HG02642 (cell line): ENCODE results near the gene SCGB1D2.
"Not testable (repeated sequence)": the region's sequence is repeated elsewhere in the genome, so short reads cannot be mapped to it uniquely, and the experiment has no call there.

ENCODE experiments used
- ATAC-seq: cut with Tn5 transposase; IDR thresholded peaks from one replicate; pipeline ENCODE4 v1.9.1; 2021; ENCODE audit warnings: mild to moderate bottlenecking; ENCODE audit not compliant: unreplicated experiment, poor library complexity

Gene SCGB1D2, protein sequence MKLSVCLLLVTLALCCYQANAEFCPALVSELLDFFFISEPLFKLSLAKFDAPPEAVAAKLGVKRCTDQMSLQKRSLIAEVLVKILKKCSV

GRCh38 chr11:62242021-62242420, at the start of gene SCGB1D2:
TSS of gene SCGB1D2 (plus strand) at chr11:62242239. CDS start at chr11:62242308, 69 bp downstream.
- no peak for ATAC-seq

GRCh38 chr11:62193952-62194351, 48.1 kb upstream of the SCGB1D2 start:
- ATAC-seq, result no peak

DNA sequence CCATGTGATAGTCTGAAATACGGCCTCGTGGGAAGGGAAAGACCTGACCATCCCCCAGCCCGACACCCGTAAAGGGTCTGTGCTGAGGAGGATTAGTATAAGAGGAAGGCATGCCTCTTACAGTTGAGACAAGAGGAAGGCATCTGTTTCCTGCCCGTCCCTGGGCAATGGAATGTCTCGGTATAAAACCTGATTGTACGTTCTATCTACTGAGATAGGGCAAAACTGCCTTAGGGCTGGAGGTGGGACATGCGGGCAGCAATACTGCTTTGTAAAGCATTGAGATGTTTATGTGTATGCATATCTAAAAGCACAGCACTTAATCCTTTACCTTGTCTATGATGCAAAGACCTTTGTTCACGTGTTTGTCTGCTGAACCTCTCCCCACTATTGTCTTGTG, 47.0 kb upstream of the SCGB1D2 start:
- ATAC-seq, result not testable (repeated sequence)

- no peak for ATAC-seq
These were observed 46.1 kb upstream of the SCGB1D2 start for GRCh38 chr11:62195945-62196344.

DNA sequence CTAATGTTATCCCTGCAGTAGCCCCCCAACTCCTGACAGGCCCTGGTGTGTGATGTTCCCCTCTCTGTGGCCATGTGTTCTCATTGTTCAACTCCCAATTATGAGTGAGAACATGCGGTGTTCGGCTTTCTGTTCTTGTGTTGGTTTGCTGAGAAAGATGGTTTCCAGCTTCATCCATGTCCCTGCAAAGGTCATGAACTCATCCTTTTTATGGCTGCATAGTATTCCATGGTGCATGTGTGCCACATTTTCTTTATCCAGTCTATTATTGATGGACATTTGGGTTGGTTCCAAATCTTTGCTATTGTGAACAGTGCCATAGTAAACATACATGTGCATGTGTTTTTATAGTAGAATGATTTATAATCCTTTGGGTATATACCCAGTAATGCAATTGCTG, 44.6 kb upstream of the SCGB1D2 start:
- not testable (repeated sequence) for ATAC-seq

DNA sequence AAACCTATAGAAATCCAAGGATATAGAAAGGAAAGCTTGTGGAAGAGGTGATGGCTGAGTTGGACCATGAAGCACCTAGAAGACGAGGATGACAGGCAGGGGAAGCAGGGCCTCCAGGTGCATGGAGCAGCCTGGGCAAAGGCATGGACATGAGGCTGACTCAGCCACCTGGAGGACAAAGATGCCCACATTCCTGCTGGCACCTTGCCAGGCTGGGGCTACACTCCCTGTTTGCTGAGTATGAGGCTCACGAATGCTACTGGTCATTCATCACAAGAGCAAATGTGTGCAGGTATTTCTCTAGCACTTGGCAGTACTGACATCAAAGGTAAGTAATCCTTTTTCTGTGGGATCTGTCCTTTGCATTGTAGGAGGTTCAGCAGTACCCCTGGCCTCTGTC, 40.7 kb upstream of the SCGB1D2 start:
- no peak for ATAC-seq

GRCh38 chr11:62202910-62203309, 39.1 kb upstream of the SCGB1D2 start:
- no peak for ATAC-seq

DNA sequence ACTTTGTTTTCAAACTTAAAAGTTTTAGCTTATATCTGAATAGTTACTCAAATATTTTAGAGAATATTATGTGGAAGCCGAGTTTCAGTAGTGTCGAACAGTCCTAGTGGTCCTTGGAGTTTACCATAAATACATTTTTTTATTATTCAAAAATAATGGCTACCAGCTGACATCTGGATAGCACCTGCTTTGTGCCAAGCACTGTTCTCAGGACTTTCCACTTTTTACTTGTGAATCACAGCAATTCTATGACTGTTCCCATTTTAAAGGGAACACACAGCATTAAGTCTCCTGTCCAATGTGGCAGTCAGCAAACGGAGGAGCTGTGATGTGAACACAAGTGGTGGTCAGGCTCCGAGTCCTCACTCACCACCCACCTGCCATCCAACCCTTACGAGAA, 37.6 kb upstream of the SCGB1D2 start:
- no peak for ATAC-seq

GRCh38 chr11:62205441-62205840, 36.6 kb upstream of the SCGB1D2 start:
- no peak for ATAC-seq

DNA sequence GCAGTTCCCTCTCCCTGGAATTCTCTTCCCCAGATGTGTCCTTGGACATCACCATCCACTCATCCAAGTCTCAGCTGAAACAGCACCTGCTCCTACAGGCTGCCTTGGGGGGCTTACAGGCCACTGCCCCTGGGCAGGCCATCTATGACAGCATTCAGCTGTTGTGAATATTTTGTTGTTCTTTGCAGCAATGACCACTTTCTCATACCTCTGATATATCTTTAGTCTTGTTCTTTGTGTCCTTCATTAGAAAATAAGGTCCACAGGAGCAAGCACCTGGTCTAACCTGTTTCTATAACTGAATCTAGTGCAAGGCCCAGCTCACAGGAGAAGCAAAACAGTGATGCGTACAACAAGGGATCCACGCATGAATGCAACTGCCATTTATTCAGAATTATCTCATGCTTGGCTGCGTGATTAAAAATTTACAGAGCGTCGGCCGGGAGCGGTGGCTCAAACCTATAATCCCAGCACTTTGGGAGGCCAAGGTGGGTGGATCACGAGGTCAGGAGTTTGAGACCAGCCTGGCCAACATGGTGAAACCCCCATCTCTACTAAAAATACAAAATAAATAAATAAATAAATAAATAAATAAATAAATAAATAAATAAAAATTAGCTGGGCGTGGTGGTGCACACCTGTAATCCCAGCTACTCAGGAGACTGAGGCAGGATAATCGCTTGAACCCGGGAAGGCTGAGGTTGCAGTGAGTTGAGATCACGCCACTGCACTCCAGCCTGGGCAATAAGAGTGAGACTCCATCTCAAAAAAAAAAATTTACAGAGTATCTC, 35.6 kb upstream of the SCGB1D2 start:
- ATAC-seq, result not testable (repeated sequence)

DNA sequence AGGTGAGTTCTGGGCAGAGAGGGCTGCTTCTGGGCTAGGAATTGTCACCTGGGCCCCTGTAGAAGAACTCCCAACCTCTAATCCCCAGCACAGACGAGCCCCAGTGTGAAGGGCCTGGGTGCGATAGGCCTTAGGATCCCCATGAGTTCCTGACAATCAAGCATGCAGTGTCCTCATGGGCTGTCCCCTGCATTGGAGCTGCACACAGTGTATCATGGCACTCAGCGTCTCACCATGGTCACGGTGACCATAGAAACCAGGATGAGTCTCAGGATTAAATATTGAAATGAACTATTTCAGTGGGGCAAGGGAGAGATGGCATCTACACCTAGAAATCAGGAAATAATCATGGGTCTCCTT, 33.3 kb upstream of the SCGB1D2 start:
- ATAC-seq, result no peak

GRCh38 chr11:62217191-62217748, 24.8 kb upstream of the SCGB1D2 start:
- ATAC-seq, result no peak

DNA sequence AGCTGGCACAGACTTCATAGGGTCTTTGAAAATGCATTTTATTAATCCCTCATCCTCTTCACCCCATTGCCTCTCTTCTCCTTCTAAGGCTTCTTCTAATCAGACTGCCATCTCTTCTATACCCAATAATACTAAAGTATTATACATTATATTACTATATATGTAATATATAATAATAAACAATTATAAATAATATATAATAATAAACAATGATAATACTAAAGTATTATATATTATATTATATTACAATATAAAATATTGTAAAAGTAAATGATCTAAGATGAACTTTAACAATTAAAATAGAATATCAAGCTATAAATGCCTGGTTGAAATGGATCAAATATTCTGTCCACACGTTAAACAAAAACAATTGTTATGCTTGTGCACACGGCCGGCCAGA, 20.5 kb upstream of the SCGB1D2 start:
- no peak for ATAC-seq

- no peak for ATAC-seq
These were observed 18.9 kb upstream of the SCGB1D2 start for GRCh38 chr11:62223095-62223494.

GRCh38 chr11:62233730-62234129, 8.3 kb upstream of the SCGB1D2 start:
- no peak for ATAC-seq

GRCh38 chr11:62236187-62236586, 5.9 kb upstream of the SCGB1D2 start:
- no peak for ATAC-seq

GRCh38 chr11:62237499-62237898, 4.5 kb upstream of the SCGB1D2 start:
- ATAC-seq, result no peak

DNA sequence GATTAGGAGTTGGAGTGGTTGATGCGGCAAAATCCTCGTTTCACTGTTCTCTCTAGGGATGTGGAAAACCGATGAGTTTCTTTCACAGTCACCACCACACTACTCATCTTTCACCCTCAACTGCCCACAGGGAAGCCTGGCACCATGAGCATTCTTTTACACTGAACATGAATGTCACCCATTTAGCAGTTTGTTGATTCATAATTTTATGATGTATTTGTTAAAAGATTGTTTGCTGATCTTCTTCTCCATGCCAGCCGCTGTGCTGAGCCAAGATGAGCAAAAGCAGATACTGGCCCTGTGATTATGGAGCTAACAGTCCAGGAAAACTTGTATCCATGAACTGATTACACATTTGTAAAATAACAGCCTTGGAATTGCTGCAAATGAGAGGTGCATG, 3.9 kb upstream of the SCGB1D2 start:
- no peak for ATAC-seq

GRCh38 chr11:62241095-62241494, 944 bp upstream of the SCGB1D2 start:
- ATAC-seq, result no peak

GRCh38 chr11:62245271-62245753, 3.3 kb downstream of the SCGB1D2 start:
- no peak for ATAC-seq

DNA sequence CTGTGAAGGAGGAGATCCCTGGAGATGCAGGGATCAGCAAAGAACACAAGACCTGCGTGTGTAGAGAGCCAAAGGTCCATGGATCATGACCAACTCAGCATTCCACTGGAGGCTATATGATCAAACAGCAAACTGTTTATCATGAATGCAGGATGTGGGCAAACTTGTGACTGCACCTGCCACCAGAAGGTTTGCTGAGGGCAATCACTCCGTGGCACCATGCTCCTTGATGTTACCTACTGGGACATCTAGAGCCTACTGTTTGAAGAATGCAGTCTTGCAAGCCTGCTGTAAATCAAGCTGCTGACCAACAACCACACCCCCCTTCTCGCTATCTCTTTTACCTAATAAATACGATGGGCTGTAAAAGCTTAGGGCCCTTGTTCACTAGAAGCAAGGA, 9.7 kb downstream of the SCGB1D2 start:
- ATAC-seq, result no peak
